GM21367 (cell line): ENCODE results near the gene SCYGR4.
"Not testable (repeated sequence)": the region's sequence is repeated elsewhere in the genome, so short reads cannot be mapped to it uniquely, and the experiment has no call there.

Experiments
- ATAC-seq: cut with Tn5 transposase; IDR thresholded peaks from one replicate; pipeline ENCODE4 v1.9.1; 2021; ENCODE audit not compliant: unreplicated experiment

The SCYGR4 gene

GRCh38 chr2:227665189-227665940 lies 48.1 kb downstream of the SCYGR4 start:
- ATAC-seq, result no peak

- ATAC-seq, result not testable (repeated sequence)
Measured at GRCh38 chr2:227666631-227667170, 49.4 kb downstream of the SCYGR4 start, which contains the start of gene SCYGR5. SCYGR5 (plus strand) TSS chr2:227666804; CDS start chr2:227666804, 0 bp downstream.
